Thyroid gland (tissue), 4 donors: ENCODE results near the gene PLCD3.

ENCODE experiments used
- CTCF ChIP-seq, 6 experiments: fragments of 200-600 bp in 3 of 6; fragments of 450-650 bp in 3 of 6; sonication (generic) in 3 of 6; IDR thresholded peaks; one replicate each; pipeline ENCODE4 v1.5.1; 2016 to 2019; ENCODE audit warnings: antibody characterized with exemption in 6 of 6, mild to moderate bottlenecking in 2 of 6, inconsistent platforms in 1 of 6, moderate library complexity in 1 of 6
- POLR2A ChIP-seq, 2 donors: fragments of 450-650 bp; IDR thresholded peaks; one replicate each; pipeline ENCODE4 v1.6.1; 2017; ENCODE audit warnings: antibody characterized with exemption in 2 of 2, mild to moderate bottlenecking in 2 of 2, moderate library complexity in 1 of 2

GRCh38 chr17:45139533-45139920 lies 7.2 kb upstream of the PLCD3 start:
- TF ChIP-seq CTCF (IDR thresholded peaks at IDR 0.05) (no peak), POLR2A (IDR thresholded peaks at IDR 0.05) (no peak)
